ENCODE measurements around the gene LATS2.
"Not testable (repeated sequence)": the region's sequence is repeated elsewhere in the genome, so short reads cannot be mapped to it uniquely, and the experiment has no call there.

LATS2 gene

GRCh38 chr13:20989656-20990321 lies 71.6 kb downstream of the LATS2 start:
- DNase-seq = no peak

GRCh38 chr13:20988909-20989655 lies 72.3 kb downstream of the LATS2 start:
- no peak for DNase-seq

GRCh38 chr13:20988033-20988908 lies 73.1 kb downstream of the LATS2 start:
- DNase-seq = no peak

GRCh38 chr13:20987599-20987998 lies 73.8 kb downstream of the LATS2 start:
- no peak for DNase-seq

GRCh38 chr13:20984879-20985278 lies 76.5 kb downstream of the LATS2 start:
- DNase-seq = no peak

GRCh38 chr13:20983386-20983785 lies 78.0 kb downstream of the LATS2 start:
- DNase-seq = no peak

GRCh38 chr13:20981370-20982095 lies 79.9 kb downstream of the LATS2 start:
- no peak for DNase-seq

- no peak for DNase-seq
These were observed 80.5 kb downstream of the LATS2 start for GRCh38 chr13:20980899-20981298.

GRCh38 chr13:20980430-20980829 lies 81.0 kb downstream of the LATS2 start:
- no peak for DNase-seq

GRCh38 chr13:20977394-20977793 lies 84.0 kb downstream of the LATS2 start:
- no peak for DNase-seq

GRCh38 chr13:20974981-20975585 lies 86.3 kb downstream of the LATS2 start:
- DNase-seq = no peak

GRCh38 chr13:20973886-20974425 lies 87.4 kb downstream of the LATS2 start:
- no peak for DNase-seq

- no peak for DNase-seq
These were observed 88.7 kb downstream of the LATS2 start for GRCh38 chr13:20972731-20973130.

- peak; percentile 19 for DNase-seq
These were observed 92.2 kb downstream of the LATS2 start for GRCh38 chr13:20969182-20969581.

GRCh38 chr13:20968745-20969144 lies 92.6 kb downstream of the LATS2 start:
- DNase-seq = no peak

- no peak for DNase-seq
These were observed 94.0 kb downstream of the LATS2 start for GRCh38 chr13:20967340-20967739.

- DNase-seq = no peak
These were observed 96.5 kb downstream of the LATS2 start for GRCh38 chr13:20964904-20965303.

GRCh38 chr13:20961663-20962062 lies 99.7 kb downstream of the LATS2 start:
- DNase-seq = not testable (repeated sequence)

- no peak for DNase-seq
These were observed 100.6 kb downstream of the LATS2 start for GRCh38 chr13:20960663-20961309.

GRCh38 chr13:20957049-20957620 lies 104.3 kb downstream of the LATS2 start:
- peak; percentile 20 for DNase-seq

GRCh38 chr13:20955496-20955895 lies 105.9 kb downstream of the LATS2 start:
- no peak for DNase-seq

Measured in suppressor macrophage treated with lipopolysaccharide for 4 hours (primary cell).